ENCODE measurements around the gene VPS18.

Gene VPS18

DNA sequence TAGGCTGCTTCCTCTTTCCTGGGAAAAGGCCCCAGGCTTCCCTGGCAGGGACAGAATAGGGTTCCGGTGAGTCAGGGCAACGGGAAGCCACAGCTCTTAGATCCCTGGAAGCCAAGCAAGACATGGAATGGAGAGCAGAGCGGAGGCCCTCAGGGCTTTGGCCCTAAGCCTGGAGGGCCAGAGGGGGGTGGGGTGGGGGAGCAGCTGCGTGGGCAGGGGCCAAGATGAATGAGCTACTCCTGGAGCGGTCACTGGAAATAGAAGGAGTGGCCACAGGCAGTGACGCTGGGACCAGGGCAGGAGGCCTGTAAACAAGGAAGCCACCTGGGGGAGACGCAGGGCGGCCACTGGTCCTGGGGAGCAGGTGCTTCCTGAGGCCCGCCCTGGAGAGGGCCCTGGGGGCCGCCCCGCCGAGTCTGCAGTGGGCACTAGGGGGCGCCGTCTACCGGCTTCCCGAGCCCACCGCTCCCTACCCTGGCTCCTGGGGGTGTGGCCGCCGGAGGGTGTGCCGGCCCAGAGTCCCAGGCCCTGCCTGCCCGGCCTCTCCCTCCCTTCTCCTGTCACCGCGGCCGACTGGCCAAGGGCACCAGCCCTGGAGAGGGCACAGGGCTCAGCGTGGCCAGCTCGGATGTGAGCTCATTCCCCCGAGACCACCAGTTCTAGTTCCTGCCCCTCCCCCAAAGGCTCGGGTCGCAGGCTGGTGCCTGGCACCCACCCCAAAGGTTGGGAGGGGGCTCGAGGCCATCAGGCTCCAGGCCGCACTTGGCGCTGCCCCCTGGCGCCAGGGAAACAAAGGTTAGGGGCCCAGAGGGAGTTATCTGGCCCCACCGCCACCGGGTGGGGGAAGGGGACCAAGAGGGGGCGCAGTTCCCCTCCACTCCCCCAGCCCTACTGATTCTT, 12.1 kb downstream of the VPS18 start:
- in situ Hi-C loops (cut with HindIII; ENCODE audit: low sequenced_read_pairs): loop anchor here (5.0 kb wide), 2 partner anchors 121 to 271 kb away; no protein-coding TSS in a partner anchor

DNA sequence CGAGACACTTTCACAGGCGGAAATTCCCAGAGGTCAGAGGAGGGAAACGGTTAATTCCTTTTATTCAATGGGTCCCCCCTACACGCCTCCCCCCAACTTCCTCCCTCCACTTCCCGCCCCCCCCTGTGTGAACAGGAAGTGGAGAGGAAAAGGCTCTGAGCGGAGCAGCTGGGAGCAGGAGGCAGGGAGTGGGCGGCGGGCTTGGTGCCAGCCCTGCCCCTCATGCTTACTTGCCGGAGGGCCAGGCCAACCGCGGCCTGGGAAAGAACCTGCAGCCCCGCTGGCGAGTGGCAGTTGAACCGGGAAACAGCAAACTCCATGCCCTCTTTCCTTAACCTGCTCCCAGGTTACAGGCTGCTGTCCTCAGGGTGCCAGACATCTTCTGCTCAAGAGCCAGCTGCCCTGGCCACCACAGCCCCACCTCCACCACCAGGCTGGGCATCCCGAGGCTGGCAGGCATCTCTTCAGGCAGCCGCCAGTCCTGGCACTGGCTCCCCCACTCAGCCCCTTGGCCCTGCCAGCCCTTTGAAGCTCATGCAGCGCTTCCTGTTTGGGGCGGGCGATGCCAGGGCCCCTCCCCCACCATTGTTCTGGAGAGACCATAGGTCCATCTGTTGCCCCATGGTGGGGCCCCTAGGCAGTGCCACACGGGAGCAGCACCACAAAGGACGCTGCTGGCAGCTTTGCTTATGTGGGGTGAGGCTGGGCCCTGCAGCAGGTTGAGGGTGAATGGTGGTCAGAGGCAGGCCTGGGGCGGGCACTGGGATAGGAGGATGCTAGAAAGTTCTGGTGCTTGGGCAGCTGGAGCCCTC, 12.9 kb downstream of the VPS18 start:
- DNase-seq (ENCODE audit: low read depth): no peak
- H3K4me3 ChIP-seq (ENCODE audit: low read depth, low read length): peak overlapping the region; percentile 37
- in situ Hi-C loops (cut with HindIII; ENCODE audit: low sequenced_read_pairs): loop anchor here (5.0 kb wide), 2 partner anchors 120 to 270 kb away; no protein-coding TSS in a partner anchor
- TF ChIP-seq, protein P1, sequence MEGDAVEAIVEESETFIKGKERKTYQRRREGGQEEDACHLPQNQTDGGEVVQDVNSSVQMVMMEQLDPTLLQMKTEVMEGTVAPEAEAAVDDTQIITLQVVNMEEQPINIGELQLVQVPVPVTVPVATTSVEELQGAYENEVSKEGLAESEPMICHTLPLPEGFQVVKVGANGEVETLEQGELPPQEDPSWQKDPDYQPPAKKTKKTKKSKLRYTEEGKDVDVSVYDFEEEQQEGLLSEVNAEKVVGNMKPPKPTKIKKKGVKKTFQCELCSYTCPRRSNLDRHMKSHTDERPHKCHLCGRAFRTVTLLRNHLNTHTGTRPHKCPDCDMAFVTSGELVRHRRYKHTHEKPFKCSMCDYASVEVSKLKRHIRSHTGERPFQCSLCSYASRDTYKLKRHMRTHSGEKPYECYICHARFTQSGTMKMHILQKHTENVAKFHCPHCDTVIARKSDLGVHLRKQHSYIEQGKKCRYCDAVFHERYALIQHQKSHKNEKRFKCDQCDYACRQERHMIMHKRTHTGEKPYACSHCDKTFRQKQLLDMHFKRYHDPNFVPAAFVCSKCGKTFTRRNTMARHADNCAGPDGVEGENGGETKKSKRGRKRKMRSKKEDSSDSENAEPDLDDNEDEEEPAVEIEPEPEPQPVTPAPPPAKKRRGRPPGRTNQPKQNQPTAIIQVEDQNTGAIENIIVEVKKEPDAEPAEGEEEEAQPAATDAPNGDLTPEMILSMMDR (IDR thresholded peaks at IDR 0.05; ENCODE audit: low read depth, low read length, missing control alignments): no peak

More for the DNA sequence above, 12.1 kb downstream of the VPS18 start:
- TF ChIP-seq, protein P1 (IDR thresholded peaks at IDR 0.05; ENCODE audit: low read depth, low read length, missing control alignments): peak; percentile 73
- peak overlapping the region; percentile 37 for H3K4me3 ChIP-seq (ENCODE audit: low read depth, low read length)
- peak; percentile 94 for DNase-seq (ENCODE audit: low read depth)

DNA sequence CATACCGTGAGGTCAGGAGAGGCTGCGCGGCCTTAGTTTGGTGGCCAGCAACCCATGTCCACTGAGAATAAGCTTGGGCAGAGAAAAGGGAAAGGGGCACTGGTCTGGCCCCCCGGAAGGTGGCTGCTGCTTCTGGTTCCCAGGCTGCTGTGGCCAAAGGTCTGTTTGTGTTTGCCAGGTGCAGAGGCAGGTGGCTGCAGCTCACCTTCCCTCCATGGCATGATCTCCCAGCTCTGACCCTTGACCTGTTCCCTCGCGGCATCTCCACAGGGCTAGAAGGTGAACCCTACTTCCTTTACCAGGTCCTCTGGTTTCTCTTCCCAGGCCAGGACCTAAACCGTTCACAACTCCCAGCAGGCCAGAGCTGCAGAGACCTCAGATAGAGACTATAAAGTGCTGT, 13.8 kb downstream of the VPS18 start:
- no peak for DNase-seq (ENCODE audit: low read depth)
- no peak overlapping the region for H3K4me3 ChIP-seq (ENCODE audit: low read depth, low read length)
- in situ Hi-C loops (cut with HindIII; ENCODE audit: low sequenced_read_pairs): loop anchor here (5.0 kb wide), 2 partner anchors 119 to 269 kb away; no protein-coding TSS in a partner anchor
- TF ChIP-seq, protein P1 (IDR thresholded peaks at IDR 0.05; ENCODE audit: low read depth, low read length, missing control alignments): no peak

DNA sequence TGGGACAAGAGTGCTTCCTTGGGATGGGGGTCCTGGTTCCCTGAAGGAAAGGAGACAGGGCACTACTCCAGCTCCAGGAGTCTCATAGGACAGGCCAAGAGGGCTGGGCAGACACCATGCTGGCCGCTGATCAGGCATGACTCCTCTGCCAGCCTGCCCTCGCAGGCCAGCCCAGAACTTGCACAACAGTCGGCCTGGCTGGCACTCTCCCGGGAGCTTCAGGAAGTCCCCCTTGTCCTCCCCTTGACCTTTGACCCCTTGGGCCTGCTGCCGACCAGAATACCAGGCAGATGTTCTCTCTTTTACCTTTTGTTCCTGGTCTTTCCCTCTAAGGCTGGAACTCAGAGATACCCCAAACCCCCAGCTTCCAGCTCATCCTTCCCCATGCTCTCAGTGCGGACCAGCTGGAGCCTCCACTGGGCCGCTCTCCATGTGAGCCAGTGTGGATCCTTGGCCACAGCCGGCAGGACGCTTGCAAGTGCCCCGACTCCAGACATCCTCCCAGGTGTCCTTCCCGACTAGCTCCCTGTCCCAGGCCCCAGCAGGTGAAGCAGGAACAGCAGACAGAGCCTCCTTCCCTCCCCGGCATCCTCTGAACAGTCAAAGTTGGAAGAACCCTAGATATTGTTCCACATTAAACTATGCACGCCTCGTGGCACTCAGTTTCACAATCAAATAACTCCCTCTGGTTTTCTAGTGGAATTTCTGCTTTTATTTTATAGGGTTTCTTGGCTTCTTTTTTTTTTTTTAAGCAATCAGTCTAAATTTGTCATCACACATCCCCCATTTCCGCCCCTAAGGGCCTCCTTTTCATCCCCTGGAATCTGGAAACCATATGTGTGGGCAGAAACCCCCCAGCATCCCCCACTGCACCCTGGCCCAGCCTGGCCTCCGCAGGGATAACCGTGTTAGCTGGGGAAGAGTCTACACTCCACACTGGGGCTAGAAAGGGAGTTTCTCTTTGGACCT, 15.7 kb downstream of the VPS18 start:
- H3K4me3 ChIP-seq (ENCODE audit: low read depth, low read length): no peak overlapping the region
- DNase-seq (ENCODE audit: low read depth): no peak
- in situ Hi-C loops (cut with HindIII; ENCODE audit: low sequenced_read_pairs): loop anchor here (5.0 kb wide), 2 partner anchors 117 to 267 kb away; no protein-coding TSS in a partner anchor
- TF ChIP-seq, protein P1 (IDR thresholded peaks at IDR 0.05; ENCODE audit: low read depth, low read length, missing control alignments): no peak

DNA sequence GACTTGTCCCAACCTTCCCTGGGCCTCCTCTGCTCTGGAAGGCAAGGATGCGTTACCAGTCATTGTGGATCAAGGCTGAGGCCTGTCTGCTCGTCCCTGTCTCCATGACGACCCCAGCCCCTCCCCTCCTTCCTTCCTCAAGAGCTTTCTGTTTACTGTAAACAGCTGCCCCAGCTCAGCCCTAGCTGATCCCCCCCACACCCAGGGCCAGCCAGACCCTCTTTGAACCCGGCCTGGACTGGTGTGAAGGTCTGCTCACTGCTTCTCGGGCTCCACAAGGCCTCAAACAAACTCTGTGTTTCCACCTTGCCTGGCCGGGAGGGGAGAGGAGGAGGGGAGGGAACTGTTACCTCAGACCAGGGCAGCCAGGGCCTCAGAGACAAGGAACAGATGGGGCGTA, 16.9 kb downstream of the VPS18 start:
- in situ Hi-C loops (cut with HindIII; ENCODE audit: low sequenced_read_pairs): no loop called here
- H3K4me3 ChIP-seq (ENCODE audit: low read depth, low read length): no peak overlapping the region
- TF ChIP-seq, protein P1 (IDR thresholded peaks at IDR 0.05; ENCODE audit: low read depth, low read length, missing control alignments): no peak
- DNase-seq (ENCODE audit: low read depth): no peak

Data from astrocyte of the cerebellum (primary cell).